Measurements from ENCODE around the gene MYO16.
"Not testable (repeated sequence)": the region's sequence is repeated elsewhere in the genome, so short reads cannot be mapped to it uniquely, and the experiment has no call there.

The MYO16 gene

GRCh38 chr13:109200556-109200955 lies 571.1 kb downstream of the MYO16 start:
- DNase-seq (ENCODE audit: low read depth), result no peak

- no peak for DNase-seq (ENCODE audit: low read depth)
These were observed 574.2 kb downstream of the MYO16 start for GRCh38 chr13:109203587-109203986.

DNA sequence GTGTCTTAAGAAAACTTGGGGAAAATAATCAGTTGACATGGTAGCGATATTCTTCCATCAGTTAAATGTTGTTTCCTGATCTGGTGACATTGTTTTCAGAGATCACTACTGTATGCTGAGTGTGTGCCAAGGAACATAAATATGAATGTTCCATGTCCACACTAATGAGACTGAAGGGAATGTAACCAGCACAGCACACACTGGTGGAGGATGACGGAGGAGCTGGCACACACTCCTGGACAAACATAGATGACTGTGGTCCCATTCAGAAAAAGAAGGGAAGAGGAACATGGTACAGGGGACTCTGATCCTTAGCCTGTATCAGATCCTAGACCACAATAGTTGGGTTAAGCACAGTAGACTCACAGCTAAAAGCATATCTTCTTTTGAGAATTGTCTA lies 574.8 kb downstream of the MYO16 start:
- no peak for DNase-seq (ENCODE audit: low read depth)

DNA sequence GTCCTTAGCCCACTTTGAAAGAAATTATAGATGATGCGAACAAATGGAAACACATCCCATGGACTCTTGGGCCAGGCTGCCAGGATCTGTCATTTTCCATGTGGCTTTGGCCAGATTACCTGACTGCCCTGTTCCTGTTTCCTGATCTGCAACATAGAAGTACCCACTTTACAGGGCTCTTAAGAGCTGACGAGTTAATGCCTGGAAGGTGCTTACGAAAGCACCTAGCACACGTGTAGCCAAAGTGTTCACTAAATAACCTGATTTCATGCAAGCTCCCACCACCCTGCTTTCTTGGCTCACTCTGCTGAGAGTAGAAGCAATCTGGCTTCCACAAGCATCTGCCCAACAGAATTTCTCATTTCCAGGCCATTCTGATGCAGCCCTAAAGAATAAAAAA lies 575.2 kb downstream of the MYO16 start:
- DNase-seq (ENCODE audit: low read depth), result no peak

DNA sequence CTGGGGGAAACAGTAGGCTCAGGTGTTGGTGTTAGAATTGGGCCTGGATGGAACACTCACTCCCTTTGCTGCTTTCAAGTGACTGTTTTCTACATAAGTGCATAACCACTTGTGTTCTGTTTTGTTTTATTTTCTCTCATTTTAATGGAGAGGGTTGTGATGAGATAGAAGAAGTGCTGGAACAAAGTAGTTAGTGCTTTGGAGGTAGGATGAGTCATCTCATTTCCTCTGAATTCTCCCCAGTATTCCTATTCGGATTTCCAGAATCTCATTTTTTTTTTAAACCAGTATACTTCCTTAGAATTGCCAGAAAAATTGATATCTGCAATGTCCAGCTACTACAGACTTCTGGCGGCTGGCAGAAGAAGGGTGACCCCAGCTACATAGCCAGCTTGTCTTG lies 575.9 kb downstream of the MYO16 start:
- no peak for DNase-seq (ENCODE audit: low read depth)

- DNase-seq (ENCODE audit: low read depth), result no peak
These were observed 577.2 kb downstream of the MYO16 start for GRCh38 chr13:109206616-109207015.

DNA sequence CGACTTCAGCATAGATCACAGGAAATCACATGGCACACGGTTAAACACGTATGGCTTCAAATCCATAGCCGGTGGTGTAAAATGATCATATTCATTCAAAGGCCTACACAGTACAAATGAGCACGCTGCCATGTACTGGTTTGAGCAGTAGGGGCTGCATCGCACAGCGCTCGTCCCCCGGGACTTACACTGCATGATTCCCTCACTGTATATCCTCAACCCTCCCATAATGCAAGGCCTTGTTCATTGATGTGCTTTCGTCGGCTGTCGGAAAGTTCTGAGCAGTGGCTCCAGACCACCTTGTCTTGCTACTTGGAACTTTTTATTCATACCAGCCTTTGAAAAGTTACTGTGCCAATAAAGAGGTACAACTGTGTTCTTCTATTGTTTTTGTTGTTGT lies 578.2 kb downstream of the MYO16 start:
- no peak for DNase-seq (ENCODE audit: low read depth)

- DNase-seq (ENCODE audit: low read depth), result no peak
These were observed 579.1 kb downstream of the MYO16 start for GRCh38 chr13:109208522-109208921.

- DNase-seq (ENCODE audit: low read depth), result no peak
These were observed 580.1 kb downstream of the MYO16 start for GRCh38 chr13:109209526-109209925.

GRCh38 chr13:109211616-109212015 lies 582.2 kb downstream of the MYO16 start:
- no peak for DNase-seq (ENCODE audit: low read depth)

- DNase-seq (ENCODE audit: low read depth), result no peak
These were observed 583.2 kb downstream of the MYO16 start for GRCh38 chr13:109212650-109213049.

DNA sequence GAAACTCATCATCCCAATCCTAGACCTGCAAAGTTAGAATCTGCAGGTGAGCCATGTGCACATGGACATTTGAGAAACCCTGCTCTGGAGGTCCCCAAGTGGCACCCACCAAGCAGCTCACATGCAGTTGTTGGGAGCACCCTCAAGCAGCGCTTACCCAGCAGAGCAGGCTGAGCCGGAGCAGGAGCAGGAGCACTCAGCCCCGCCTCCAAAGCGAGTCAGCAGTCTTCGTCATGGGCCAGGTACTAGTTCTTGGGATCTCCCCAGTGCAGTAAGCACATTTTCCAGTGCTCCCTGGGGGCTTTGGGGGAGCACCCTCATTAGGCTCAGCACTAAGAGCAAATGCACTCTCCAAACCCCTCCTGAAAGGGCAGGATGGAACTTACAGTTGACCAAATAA lies 584.3 kb downstream of the MYO16 start:
- DNase-seq (ENCODE audit: low read depth), result no peak

- no peak for DNase-seq (ENCODE audit: low read depth)
These were observed 585.0 kb downstream of the MYO16 start for GRCh38 chr13:109214393-109214792.

GRCh38 chr13:109215377-109215776 lies 586.0 kb downstream of the MYO16 start:
- DNase-seq (ENCODE audit: low read depth), result no peak

- not testable (repeated sequence) for DNase-seq (ENCODE audit: low read depth)
These were observed 588.1 kb downstream of the MYO16 start for GRCh38 chr13:109217510-109217909.

GRCh38 chr13:109220631-109221030 lies 591.2 kb downstream of the MYO16 start:
- no peak for DNase-seq (ENCODE audit: low read depth)

DNA sequence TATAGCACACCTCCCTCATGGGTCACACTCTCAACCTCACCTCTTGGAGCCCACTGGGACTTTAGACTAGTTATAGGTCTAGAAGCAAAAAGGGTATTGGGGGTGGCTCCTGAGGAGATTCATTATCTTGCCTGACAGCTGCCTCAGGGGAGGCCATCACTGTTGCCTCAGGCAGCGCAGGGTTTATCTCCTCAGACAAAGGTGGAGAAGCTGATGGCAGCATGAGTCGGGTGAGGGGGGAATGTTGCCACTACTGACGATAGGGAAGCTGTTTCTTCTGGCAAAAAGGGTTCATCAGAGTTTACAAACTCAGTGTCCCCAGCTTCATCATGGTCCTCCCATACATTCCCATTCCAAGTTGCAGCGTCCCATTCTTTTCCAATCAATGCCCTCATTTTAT lies 594.6 kb downstream of the MYO16 start:
- DNase-seq (ENCODE audit: low read depth), result no peak

DNA sequence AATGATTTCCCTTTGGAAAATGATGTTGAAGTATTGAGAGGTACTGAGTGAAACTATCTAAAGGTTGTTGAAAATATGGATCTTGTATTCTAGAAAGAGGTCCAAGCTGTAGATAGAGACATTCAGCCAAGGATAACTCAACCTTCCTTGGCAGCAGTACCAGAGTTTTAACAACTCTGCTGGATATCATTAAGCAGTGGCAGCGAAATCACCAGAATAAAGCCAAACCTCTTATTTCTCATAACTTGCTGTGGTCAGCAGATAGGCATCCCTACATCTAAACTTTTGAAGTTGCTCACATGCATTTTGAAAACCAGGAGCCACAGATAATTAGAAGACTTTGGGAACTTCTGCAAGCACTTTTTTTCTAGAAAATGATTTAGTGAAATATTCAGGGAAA lies 597.2 kb downstream of the MYO16 start:
- DNase-seq (ENCODE audit: low read depth), result no peak

GRCh38 chr13:109227344-109227940 lies 598.0 kb downstream of the MYO16 start:
- no peak for DNase-seq (ENCODE audit: low read depth)

GRCh38 chr13:109228211-109228610 lies 598.8 kb downstream of the MYO16 start:
- no peak for DNase-seq (ENCODE audit: low read depth)

- no peak for DNase-seq (ENCODE audit: low read depth)
These were observed 602.5 kb downstream of the MYO16 start for GRCh38 chr13:109231888-109232287.

DNA sequence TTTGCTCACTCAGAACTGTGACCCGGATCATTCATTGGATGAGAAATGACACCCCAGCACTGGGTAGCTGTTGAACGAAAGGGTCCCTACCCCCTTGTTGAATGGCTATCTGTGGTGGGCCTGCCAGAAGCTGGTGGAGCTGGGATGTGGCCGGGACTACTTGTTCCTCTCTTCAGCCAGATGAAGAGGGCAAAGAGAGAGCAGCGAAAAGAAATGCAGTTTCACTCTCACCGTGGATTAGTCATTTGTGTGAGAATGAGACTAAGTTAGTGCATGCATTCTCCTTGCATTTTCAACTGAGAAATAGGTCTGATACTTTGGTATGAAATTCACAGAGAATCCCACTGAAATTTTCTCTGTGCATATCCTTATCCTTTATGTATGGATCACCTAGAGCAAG lies 603.9 kb downstream of the MYO16 start:
- no peak for DNase-seq (ENCODE audit: low read depth)

GRCh38 chr13:109235901-109236300 lies 606.5 kb downstream of the MYO16 start:
- no peak for DNase-seq (ENCODE audit: low read depth)

DNA sequence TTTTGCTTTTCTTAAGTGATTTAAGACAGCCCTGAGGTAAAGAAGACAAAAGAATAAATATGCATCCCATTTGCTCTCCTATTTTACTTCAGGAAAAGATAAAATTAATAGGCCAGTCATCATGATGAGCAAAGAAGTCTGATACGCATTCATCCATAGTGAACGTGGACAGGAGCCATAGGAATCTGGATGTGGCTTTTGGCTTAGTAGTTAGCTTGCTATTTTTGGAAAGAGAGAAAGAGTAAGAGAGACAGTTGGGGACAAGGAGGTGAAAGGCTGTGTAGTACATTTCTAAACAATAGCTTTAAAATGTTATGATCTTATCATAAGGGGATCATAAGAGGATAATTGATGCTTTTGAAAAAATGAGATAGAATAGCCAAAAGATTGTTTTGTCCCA lies 611.7 kb downstream of the MYO16 start:
- DNase-seq (ENCODE audit: low read depth), result no peak
